GM12874 (cell line): ENCODE measurements around the gene DHRS7B.

Experiments used
- CTCF ChIP-seq: IDR thresholded peaks from 2 replicates; pipeline ENCODE4 v1.5.1; 2011; ENCODE audit warnings: low read depth, mild to moderate bottlenecking, control low read depth, low read length, moderate library complexity; ENCODE audit not compliant: insufficient read depth

Gene DHRS7B

DNA sequence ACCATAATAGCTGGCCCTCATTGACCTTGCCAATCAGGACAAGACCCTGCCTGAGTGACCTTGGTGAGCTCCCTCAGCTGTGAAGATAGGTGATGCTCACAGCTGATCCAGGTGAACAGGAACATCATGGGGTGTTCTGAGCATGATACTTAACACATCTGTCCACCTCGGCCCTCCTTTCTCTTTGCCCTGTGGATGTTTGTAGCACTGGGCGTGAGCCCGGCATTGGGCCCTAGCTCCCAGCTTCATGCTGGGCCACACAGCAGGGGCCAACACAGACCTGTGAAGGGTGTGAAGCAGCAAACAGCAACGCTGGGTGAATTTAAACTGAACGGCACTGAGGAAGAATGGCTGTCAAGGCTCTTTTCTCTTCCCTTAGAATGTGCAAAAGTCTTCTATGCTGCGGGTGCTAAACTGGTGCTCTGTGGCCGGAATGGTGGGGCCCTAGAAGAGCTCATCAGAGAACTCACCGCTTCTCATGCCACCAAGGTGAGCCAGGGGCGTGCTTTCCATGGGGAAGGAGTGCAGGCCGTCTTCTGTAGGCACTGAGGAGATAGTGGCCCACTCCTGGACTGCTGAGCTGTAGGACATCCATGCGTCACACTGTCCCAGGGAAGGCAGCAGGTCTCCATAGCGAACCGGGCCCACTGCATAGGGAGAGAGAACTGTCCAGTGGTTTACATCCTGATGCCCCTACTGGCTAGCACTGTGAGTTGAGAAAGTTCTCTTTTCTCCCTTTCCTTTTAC is 51.3 kb downstream of the DHRS7B start:
- no peak for TF ChIP-seq CTCF

- TF ChIP-seq CTCF: no peak
Measured at GRCh38 chr17:21183468-21183867, 56.7 kb downstream of the DHRS7B start.

DNA sequence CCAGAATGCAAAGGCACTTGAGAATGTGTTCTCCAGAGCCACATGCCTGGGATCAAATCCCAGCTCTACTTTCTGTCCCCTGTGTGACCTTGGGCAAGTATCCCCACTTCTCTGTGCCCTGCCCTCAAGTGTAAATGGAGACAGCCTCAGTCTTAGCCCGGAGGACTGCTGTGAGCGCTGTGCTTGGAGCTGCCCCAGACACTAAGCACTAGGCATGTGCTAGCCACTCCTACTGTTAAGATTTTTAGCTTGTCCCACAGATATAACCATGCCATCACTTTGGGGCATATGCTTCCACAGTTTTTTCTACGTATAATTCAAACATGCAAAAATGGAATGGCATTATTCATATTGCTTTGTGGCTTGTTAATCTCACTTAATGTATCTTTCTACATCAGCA is 57.8 kb downstream of the DHRS7B start:
- no peak for TF ChIP-seq CTCF

GRCh38 chr17:21185061-21185460 is 58.3 kb downstream of the DHRS7B start:
- TF ChIP-seq CTCF: no peak

DNA sequence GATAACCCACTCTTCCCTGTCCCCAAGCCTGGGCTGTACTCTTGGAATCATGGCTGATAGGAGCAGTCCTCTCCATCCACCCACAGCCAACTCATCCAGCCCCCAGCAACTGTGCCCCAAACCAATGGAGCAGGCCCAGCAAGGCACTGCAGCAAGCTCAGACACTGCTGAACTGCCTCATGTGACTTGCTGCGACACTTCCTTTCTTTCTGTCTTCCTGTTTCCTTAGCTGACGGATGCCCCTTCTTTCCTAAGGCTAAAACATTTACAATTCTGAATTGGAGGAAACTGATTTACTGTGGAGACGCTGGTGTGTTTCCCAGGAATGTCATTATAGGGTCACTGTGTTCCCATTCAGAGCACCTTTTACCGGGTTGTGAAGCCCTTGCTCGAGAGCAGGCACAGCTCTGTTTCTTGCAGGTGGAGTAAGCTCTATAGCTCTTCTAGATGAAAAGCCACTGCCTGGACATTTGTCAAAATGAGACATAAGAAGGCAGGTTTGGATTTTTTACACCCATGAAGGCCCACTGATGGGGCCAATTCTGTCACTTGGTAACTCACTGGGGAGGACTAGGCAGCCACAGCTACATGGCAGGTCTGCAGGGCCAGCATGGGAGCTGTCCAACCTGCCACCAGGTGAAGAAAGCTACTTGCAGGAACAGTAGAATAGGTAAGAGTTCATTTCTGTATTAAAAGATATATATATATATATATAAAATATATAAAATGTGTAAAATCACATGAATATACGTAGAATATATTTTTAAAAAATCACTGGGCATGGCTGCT is 59.8 kb downstream of the DHRS7B start:
- no peak for TF ChIP-seq CTCF

- no peak for TF ChIP-seq CTCF
Measured at GRCh38 chr17:21189361-21189760, 62.6 kb downstream of the DHRS7B start.

DNA sequence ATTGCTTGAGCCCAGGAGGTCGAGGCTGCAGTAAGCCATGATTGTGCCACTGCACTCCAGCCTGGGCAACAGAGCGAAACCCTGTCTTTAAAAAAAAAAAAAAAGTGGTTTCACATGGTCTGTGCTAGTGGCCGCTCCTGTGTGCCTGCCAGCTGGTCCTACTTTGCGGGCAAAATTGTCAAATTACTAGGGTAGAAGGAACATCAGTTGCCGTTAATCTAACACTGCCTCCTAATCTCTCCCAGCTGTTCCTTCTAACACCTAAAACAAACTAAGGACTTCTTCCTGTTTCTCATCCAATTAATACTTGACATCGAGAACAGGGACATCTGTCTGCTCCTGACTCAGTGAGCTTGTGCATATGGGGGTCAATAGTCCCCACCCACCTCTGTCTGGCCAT is 63.3 kb downstream of the DHRS7B start:
- no peak for TF ChIP-seq CTCF
